Measurements from ENCODE around the gene SACM1L. TPM values are rescaled to one million over a fixed set of nuclear protein-coding genes. Genes with fewer than 3 reads are reported as not detected.

The SACM1L gene
- total RNA-seq, 1 donor from 2014 or later = 50.7 TPM

DNA sequence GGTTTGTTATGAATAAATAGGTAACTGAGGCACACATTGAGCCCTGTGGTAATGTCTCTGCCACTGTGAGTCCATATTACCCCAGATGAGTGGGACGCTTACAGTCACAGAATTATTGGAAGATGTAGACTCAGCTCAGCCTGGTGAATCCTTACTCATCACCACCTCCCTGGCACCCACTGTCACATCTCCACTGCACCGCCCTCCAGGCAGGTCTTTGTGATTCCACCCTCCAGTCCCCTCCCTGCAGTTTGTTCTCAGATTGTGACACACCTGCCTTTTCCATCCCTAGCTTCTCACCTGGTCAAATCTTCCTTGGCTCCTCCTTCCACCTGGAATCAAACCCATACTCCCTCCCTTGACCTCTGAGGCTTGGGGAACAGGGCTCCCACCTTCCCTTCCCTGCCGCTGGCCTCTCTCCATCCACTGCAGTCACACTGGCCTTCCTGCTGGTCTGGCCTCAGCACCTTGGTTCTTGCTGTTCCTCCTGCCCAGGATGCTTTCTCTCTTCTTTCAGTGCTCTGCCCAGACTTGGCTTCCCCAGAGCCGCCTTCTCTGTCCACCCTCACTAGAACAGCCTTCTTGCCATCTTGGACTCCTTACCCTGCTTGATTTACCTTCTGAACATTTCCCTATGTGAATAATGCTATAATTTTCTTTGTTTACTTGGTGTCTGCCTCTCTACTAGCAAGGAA is 97.8 kb downstream of the SACM1L start:
- no peak for DNase-seq

DNA sequence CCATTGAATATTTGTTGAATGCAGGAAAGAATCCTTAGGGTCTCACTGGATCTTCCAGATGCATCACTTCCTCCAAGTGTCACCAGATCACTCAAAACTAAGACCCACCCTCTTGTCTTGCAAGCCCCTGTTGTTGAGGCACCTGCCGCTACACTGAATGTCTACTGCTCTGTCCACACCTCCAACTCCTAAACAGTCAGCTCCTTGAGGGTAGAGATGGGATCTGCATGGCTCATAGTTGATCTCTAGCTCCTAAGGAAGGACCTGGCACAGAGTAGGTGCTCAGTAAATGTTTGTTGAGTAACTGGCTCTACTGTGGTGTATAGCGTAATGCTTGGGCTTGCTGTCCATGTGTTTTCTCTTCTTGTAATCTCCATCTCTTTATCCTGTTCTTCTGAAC is 98.4 kb downstream of the SACM1L start:
- DNase-seq = no peak

DNA sequence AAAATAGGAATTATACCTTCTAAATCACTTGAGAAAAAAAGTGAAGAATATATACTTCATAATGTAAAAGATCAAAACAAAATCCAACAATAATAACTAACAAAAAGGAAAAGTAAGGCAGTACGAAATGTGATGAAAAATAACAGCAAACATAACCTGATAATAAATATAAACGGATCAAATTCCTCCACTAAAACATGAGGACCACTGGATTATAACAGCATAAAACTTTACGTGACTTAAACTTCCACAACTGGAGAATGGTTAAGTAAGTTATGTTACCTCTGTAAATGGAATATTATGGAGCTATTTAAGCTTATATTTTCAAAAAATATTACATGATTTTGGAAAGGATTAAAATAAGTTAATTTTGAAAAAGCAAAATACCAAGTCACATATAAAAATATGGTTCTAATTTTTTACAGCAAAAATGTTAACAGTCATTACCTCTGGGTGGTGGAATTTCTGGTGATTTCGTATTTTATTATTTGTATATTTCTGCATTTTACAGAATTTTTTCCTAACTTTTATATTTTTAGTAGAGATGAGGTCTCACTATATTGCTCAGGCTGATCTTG is 100.1 kb downstream of the SACM1L start:
- DNase-seq = no peak

DNA sequence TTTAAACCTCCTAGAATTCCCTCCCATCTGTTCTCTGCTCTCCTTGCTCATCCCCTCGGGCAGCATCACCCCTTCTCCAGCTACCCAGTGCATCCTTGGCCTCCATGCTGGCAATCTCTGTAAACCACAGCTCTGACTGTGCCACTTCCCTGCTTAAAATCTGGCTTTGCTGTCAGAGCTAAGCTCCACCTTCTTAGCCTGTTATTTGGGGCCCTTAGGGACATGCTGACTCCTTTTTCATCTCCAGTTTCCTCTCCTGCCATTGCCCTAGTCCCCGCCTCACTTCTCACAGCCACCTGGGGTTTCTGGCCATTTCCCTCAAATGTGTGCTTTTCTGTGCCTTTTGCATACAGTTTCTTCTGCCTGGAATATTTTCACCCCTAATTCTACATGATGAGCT is 101.4 kb downstream of the SACM1L start:
- DNase-seq = no peak

DNA sequence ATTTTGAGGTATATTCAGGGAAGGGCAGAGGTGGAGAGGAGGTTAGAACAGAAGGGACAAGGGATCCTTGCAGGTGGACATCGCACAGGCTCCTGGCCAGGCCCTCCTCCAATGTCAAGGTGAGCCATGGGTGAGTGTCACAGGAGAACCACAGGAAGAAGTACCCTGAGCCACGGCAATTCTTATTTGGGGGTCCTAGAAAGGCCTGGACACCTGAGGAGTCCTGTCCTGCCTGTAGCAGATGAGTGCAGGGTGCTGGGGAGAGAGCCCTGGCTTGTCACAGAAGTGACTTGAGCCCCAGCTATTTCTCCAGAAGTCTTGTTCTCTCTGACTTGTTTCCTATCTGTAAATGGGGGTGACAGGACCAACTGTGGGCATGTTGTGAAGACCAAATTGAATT is 102.8 kb downstream of the SACM1L start:
- DNase-seq = no peak

GRCh38 chr3:45792516-45793172 is 103.4 kb downstream of the SACM1L start:
- no peak for DNase-seq

GRCh38 chr3:45793482-45794176 is 104.4 kb downstream of the SACM1L start:
- DNase-seq = no peak

- DNase-seq = no peak
Observed at GRCh38 chr3:45794177-45794560, 105.0 kb downstream of the SACM1L start.

- no peak for DNase-seq
Observed at GRCh38 chr3:45794660-45795059, 105.5 kb downstream of the SACM1L start.

Small RNA genes lying within 50 kb of the gene (small RNA-seq; reads per million reads assigned to genes)
- not detected for gene RN7SL145P

Other genes starting within 250 kb of the SACM1L start
- 6.7 TPM for gene LIMD1, start 94.6 kb upstream of the SACM1L start, total RNA-seq
- gene SLC6A20, start 107.1 kb downstream of the SACM1L start, total RNA-seq = 2.7 TPM
- gene LZTFL1, start 152.7 kb downstream of the SACM1L start, total RNA-seq = 26.5 TPM
- 0.16 TPM for gene CCR9, start 197.1 kb downstream of the SACM1L start, total RNA-seq